IPS DF 6.9 (cell line): Measurements from ENCODE around the gene KNOP1.

Experiments
- DNase-seq: peaks from one replicate; pipeline ENCODE4 v3.0.0-alpha.2; 2013; ENCODE audit warnings: low read depth, low spot score
- H3K27ac ChIP-seq: one replicate; pipeline ENCODE4 v1.5.1; 2013; ENCODE audit warnings: low read length, control low read depth
- H3K27me3 ChIP-seq: 2 replicates; pipeline ENCODE4 v1.6.1; 2013; ENCODE audit warnings: mild to moderate bottlenecking, low read length; ENCODE audit not compliant: control insufficient read depth, insufficient read depth
- H3K36me3 ChIP-seq: 2 replicates; pipeline ENCODE4 v1.6.1; 2013; ENCODE audit warnings: low read length; ENCODE audit not compliant: control insufficient read depth, insufficient read depth
- H3K4me1 ChIP-seq: 2 replicates; pipeline ENCODE4 v1.6.1; 2013; ENCODE audit warnings: low read length; ENCODE audit not compliant: control insufficient read depth, insufficient read depth
- H3K4me3 ChIP-seq: 2 replicates; pipeline ENCODE4 v1.5.1; 2013; ENCODE audit warnings: mild to moderate bottlenecking, low read length
- H3K9me3 ChIP-seq: 2 replicates; pipeline ENCODE4 v1.6.1; 2013; ENCODE audit warnings: low read length, inconsistent platforms; ENCODE audit not compliant: control insufficient read depth, insufficient read depth
- WGBS: extraction: QIAGEN DNeasy Blood & Tissue Kit; methylation state at CpG from one replicate; pipeline ENCODE4 v1.1.7; 2013; ENCODE audit warnings: mixed read lengths, missing lambda C conversion rate; ENCODE audit not compliant: insufficient read length, insufficient coverage; 5-methylcytosine and 5-hydroxymethylcytosine counted together

The KNOP1 gene

GRCh38 chr16:19754644-19755036 lies 36.6 kb upstream of the KNOP1 start:
- Histone ChIP-seq H3K27me3 (no peaks in the 10 kb centered on the region), H3K4me1 (no peaks in the 10 kb centered on the region), H3K27ac (no peak overlapping the region), H3K36me3 (no peaks in the 10 kb centered on the region), H3K9me3 (no peaks in the 10 kb centered on the region), H3K4me3 (no peak overlapping the region)
- no CpG with 5 or more reads among the region's 1 CpG for WGBS
- no peak for DNase-seq

- Histone ChIP-seq H3K36me3 (no peaks in the 10 kb centered on the region), H3K27ac (no peak overlapping the region), H3K4me1 (no peaks in the 10 kb centered on the region), H3K9me3 (no peaks in the 10 kb centered on the region), H3K4me3 (no peak overlapping the region), H3K27me3 (no peaks in the 10 kb centered on the region)
- WGBS, result no CpG with 5 or more reads among the region's 12 CpGs
- DNase-seq, result no peak
Observed at GRCh38 chr16:19753815-19754643, 36.0 kb upstream of the KNOP1 start.

DNA sequence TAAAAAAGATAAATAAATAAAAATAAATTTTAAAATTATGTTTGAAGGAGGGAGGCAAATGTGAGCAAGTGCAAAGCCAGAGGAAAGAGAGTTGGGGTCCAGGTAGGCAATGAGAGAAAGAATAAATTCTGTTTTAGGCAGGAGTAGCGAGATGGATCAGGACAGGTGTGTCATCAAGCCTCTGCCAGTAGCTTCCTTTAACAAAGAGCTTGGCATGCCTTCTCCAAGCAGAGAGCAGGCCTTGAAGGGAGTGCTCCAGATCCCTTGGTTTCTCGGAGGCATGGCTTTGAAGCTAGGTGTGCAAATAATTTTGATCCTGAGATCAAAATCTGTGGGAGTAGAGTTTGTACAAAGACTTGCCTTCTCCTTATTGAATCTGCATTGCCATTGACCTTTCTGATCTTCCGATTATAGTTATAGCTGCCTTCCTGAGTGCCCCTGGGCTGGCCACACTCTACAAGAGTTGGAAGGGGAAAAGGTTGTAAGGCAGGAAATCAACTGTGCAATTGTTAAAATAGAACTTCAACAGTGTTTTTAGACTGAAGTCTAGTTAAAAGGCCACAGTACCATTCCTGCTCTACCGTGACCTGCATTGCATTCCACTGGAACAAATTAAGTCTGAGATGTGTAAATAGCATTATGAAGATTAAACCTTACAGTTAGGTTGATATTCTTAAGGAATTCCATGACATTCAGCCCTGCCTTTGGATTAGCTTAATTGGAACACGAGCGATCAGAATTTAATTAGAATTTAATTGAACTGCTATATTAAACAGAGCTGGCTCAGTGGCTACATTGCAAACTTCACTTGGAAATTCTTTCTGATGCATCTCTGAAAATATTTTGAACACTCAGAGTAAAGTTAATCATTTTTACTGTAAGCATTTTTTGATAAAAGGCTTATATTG lies 33.7 kb upstream of the KNOP1 start:
- H3K36me3 ChIP-seq, result no peaks in the 10 kb centered on the region
- no peak for DNase-seq
- no peaks in the 10 kb centered on the region for H3K4me1 ChIP-seq
- no peaks in the 10 kb centered on the region for H3K9me3 ChIP-seq
- no CpG with 5 or more reads among the region's 6 CpGs for WGBS
- H3K27ac ChIP-seq, result no peak overlapping the region
- H3K27me3 ChIP-seq, result no peaks in the 10 kb centered on the region
- no peak overlapping the region for H3K4me3 ChIP-seq

- no peak overlapping the region for H3K4me3 ChIP-seq
- H3K4me1 ChIP-seq, result no peaks in the 10 kb centered on the region
- no peaks in the 10 kb centered on the region for H3K9me3 ChIP-seq
- no peak for DNase-seq
- no CpG with 5 or more reads among the region's 4 CpGs for WGBS
- H3K27ac ChIP-seq, result no peak overlapping the region
- H3K27me3 ChIP-seq, result no peaks in the 10 kb centered on the region
- no peaks in the 10 kb centered on the region for H3K36me3 ChIP-seq
Observed at GRCh38 chr16:19749571-19750080, 31.6 kb upstream of the KNOP1 start.

DNA sequence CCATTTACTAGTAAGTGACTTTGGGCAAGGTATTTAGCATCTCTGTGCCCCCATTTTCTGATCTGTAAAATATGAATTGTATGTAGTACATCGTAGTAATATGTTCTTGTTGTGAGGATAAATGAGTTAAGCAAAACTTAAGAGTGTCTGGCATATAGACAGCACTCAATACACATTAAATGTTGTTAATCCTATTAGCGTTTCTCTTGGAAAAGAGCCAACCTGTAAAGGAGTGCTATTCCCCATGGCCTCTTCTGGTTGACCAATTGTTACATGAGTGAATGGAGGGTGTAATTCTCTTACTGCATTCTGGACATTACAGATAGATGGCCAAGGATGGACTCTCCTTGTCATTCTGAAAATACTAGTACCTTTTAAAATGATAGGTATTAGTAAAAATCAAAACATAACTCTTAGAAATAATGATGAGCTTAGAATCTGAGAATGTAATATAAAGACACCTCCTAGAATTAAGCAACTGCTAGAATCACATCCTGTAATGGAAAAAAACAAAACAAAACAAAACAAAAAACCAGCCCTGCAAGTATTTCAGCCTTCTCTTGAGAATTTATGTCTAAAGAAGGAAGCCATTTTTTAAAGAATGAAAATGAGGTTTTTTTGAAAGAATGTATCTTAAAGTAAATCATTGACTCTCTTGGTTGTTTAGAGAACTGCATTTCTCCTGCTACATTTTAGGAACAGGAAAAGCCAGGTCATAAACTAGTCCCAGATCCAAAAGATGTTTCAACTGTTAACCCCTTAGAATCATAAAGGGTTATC lies 30.6 kb upstream of the KNOP1 start:
- H3K27me3 ChIP-seq, result no peaks in the 10 kb centered on the region
- no peak for DNase-seq
- no peak overlapping the region for H3K27ac ChIP-seq
- WGBS, result no CpG with 5 or more reads among the region's 2 CpGs
- no peak overlapping the region for H3K4me3 ChIP-seq
- H3K9me3 ChIP-seq, result no peaks in the 10 kb centered on the region
- no peaks in the 10 kb centered on the region for H3K36me3 ChIP-seq
- no peaks in the 10 kb centered on the region for H3K4me1 ChIP-seq

DNA sequence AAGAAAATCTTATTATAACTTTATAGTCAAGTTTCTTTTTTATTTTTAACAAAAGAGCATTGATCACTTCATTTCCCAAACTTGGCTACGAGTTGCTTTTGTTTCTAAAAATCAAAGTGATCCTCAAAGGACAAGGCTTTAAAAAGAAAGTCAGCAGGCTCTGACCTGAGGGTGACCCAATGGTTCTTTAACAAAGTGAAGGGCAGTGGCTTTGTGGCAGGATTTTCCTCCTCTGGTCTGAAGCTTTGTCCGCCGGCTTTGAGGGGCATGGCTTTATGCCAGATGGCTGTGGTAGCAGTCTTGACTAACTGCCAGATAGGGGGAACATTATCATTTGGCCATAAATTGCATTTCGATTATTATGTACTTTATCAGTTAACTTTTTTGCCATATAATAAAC lies 28.5 kb upstream of the KNOP1 start:
- no peak overlapping the region for H3K4me3 ChIP-seq
- no peaks in the 10 kb centered on the region for H3K4me1 ChIP-seq
- no peak for DNase-seq
- H3K36me3 ChIP-seq, result no peaks in the 10 kb centered on the region
- no peaks in the 10 kb centered on the region for H3K9me3 ChIP-seq
- H3K27me3 ChIP-seq, result no peaks in the 10 kb centered on the region
- H3K27ac ChIP-seq, result no peak overlapping the region
- WGBS, result no CpG with 5 or more reads among the region's 4 CpGs

GRCh38 chr16:19745286-19746010 lies 27.4 kb upstream of the KNOP1 start:
- no peaks in the 10 kb centered on the region for H3K9me3 ChIP-seq
- H3K27me3 ChIP-seq, result no peaks in the 10 kb centered on the region
- no peak overlapping the region for H3K27ac ChIP-seq
- no CpG with 5 or more reads among the region's 9 CpGs for WGBS
- H3K4me1 ChIP-seq, result no peaks in the 10 kb centered on the region
- DNase-seq, result no peak
- H3K4me3 ChIP-seq, result no peak overlapping the region
- no peaks in the 10 kb centered on the region for H3K36me3 ChIP-seq

DNA sequence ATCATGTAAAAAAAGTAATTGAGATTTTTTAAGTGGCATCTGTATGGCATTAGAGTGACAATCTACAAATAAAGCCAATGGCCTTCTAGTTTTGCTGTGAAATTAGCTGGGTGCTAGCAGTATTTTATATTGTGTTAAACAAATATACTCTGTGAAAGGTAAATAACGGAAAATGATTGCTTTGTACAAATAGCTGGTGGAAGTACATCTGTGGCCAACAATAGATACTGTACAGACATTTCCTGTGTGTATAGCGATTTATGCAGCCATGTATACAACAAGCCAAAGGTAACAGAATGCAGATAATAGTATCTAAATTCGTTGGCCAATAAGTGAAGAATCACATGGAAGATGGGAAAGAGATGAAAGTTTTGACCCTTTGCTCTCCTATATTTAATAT lies 26.6 kb upstream of the KNOP1 start:
- no CpG with 5 or more reads among the region's 3 CpGs for WGBS
- Histone ChIP-seq H3K9me3 (no peaks in the 10 kb centered on the region), H3K27me3 (no peaks in the 10 kb centered on the region), H3K36me3 (no peaks in the 10 kb centered on the region), H3K4me3 (no peak overlapping the region), H3K4me1 (no peaks in the 10 kb centered on the region), H3K27ac (no peak overlapping the region)
- DNase-seq, result no peak

GRCh38 chr16:19743816-19744159 lies 25.8 kb upstream of the KNOP1 start:
- H3K9me3 ChIP-seq, result no peaks in the 10 kb centered on the region
- no peaks in the 10 kb centered on the region for H3K36me3 ChIP-seq
- H3K27ac ChIP-seq, result no peak overlapping the region
- no peaks in the 10 kb centered on the region for H3K27me3 ChIP-seq
- H3K4me1 ChIP-seq, result no peaks in the 10 kb centered on the region
- no peak overlapping the region for H3K4me3 ChIP-seq
- DNase-seq, result no peak

GRCh38 chr16:19741354-19741753 lies 23.3 kb upstream of the KNOP1 start:
- no CpG with 5 or more reads among the region's 1 CpG for WGBS
- Histone ChIP-seq H3K9me3 (no peaks in the 10 kb centered on the region), H3K4me1 (no peaks in the 10 kb centered on the region)

More at GRCh38 chr16:19741354-19741753, 23.3 kb upstream of the KNOP1 start:
- no peaks in the 10 kb centered on the region for H3K36me3 ChIP-seq
- H3K27ac ChIP-seq, result no peak overlapping the region
- H3K27me3 ChIP-seq, result no peaks in the 10 kb centered on the region
- no peak overlapping the region for H3K4me3 ChIP-seq
- no peak for DNase-seq
